ENCODE results near the gene RNF207.

GRCh38 chr1:6260961-6261614 lies 55.2 kb downstream of the RNF207 start, which contains the start of gene GPR153:
- TF ChIP-seq CTCF (IDR thresholded peaks at IDR 0.05; ENCODE audit: low read depth, low read length) (no peak), POLR2A (IDR thresholded peaks at IDR 0.05; ENCODE audit: extremely low read depth, insufficient read length) (no peak)
